NCI-H69 (cell line): ENCODE measurements around the gene BYSL.
A peak's percentile ranks its signal among the peaks of the same experiment; 100 is the strongest.

ENCODE experiments used
- DNase-seq: peaks from one replicate; lab custom pipeline; 2025; lab: John Stamatoyannopoulos, UW

The BYSL gene

GRCh38 chr6:41914869-41915530, 6.3 kb upstream of the BYSL start:
- no peak for DNase-seq

GRCh38 chr6:41917528-41917927, 3.8 kb upstream of the BYSL start:
- no peak for DNase-seq

- DNase-seq = peak; percentile 67
Observed at GRCh38 chr6:41921712-41921998, 356 bp downstream of the BYSL start.

GRCh38 chr6:41922154-41922553, 855 bp downstream of the BYSL start:
- DNase-seq = no peak

- DNase-seq = no peak
Observed at GRCh38 chr6:41927253-41927652, 6.0 kb downstream of the BYSL start.

GRCh38 chr6:41929924-41930323, 8.6 kb downstream of the BYSL start:
- DNase-seq = no peak

- no peak for DNase-seq
Observed at GRCh38 chr6:41931792-41932191, 10.5 kb downstream of the BYSL start.

- no peak for DNase-seq
Observed at GRCh38 chr6:41932378-41932777, 11.1 kb downstream of the BYSL start.

GRCh38 chr6:41934278-41935192, 13.2 kb downstream of the BYSL start:
- no peak for DNase-seq

- DNase-seq = no peak
Observed at GRCh38 chr6:41935193-41935574, 13.9 kb downstream of the BYSL start.

- DNase-seq = no peak
Observed at GRCh38 chr6:41935685-41936072, 14.4 kb downstream of the BYSL start.

- DNase-seq = peak; percentile 76
Observed at GRCh38 chr6:41936073-41936837, 15.0 kb downstream of the BYSL start.

GRCh38 chr6:41937472-41937860, 16.2 kb downstream of the BYSL start:
- no peak for DNase-seq

- peak; percentile 37 for DNase-seq
Observed at GRCh38 chr6:41937861-41938574, 16.7 kb downstream of the BYSL start.

- no peak for DNase-seq
Observed at GRCh38 chr6:41938590-41939175, 17.4 kb downstream of the BYSL start.

GRCh38 chr6:41939176-41939847, 18.0 kb downstream of the BYSL start:
- no peak for DNase-seq

- no peak for DNase-seq
Observed at GRCh38 chr6:41939848-41940758, 18.8 kb downstream of the BYSL start.

GRCh38 chr6:41940759-41941279, 19.5 kb downstream of the BYSL start:
- peak; percentile 62 for DNase-seq

- peak; percentile 97 for DNase-seq
Observed at GRCh38 chr6:41941280-41942066, 20.2 kb downstream of the BYSL start, which contains the start of gene CCND3. CCND3 (minus strand) TSS chr6:41941808; CDS start chr6:41941649, 159 bp downstream.
